Liver (tissue), 9 donors: Measurements from ENCODE around the gene KCNJ18. TPM values are rescaled to one million over a fixed set of nuclear protein-coding genes. Genes with fewer than 3 reads are reported as not detected.
"Not testable (repeated sequence)": the region's sequence is repeated elsewhere in the genome, so short reads cannot be mapped to it uniquely, and the experiment has no call there.

ENCODE experiments used
- DNase-seq: peaks from one replicate; pipeline ENCODE4 v3.0.0-alpha.2; 2017; ENCODE audit warnings: low spot score
- H3K27ac ChIP-seq, 2 donors: one replicate each; pipeline ENCODE4 v1.7.0; 2013; ENCODE audit warnings: inconsistent platforms in 2 of 2, low read length in 2 of 2, control low read depth in 1 of 2, low read depth in 1 of 2, mild to moderate bottlenecking in 1 of 2
- H3K27me3 ChIP-seq, 4 donors: one replicate each; pipeline versions ENCODE4 v1.6.1 to v1.7.0; 2013; ENCODE audit warnings: low read length in 3 of 4, inconsistent platforms in 1 of 4, mild to moderate bottlenecking in 1 of 4, moderate library complexity in 1 of 4; ENCODE audit not compliant: control insufficient read depth in 4 of 4, insufficient read depth in 4 of 4
- H3K36me3 ChIP-seq, 4 donors: one replicate each; pipeline versions ENCODE4 v1.6.1 to v1.7.0; 2013; ENCODE audit warnings: low read length in 3 of 4, mild to moderate bottlenecking in 3 of 4, low read depth in 1 of 4, moderate library complexity in 1 of 4; ENCODE audit not compliant: control insufficient read depth in 4 of 4, insufficient read depth in 3 of 4
- H3K4me1 ChIP-seq, 4 donors: one replicate each; pipeline versions ENCODE4 v1.6.1 to v1.7.0; 2013; ENCODE audit warnings: low read length in 3 of 4, mild to moderate bottlenecking in 3 of 4, moderate library complexity in 1 of 4; ENCODE audit not compliant: control insufficient read depth in 4 of 4, insufficient read depth in 4 of 4
- H3K4me3 ChIP-seq, 3 donors: one replicate each; pipeline versions ENCODE4 v1.6.1 to v1.7.0; 2013; ENCODE audit warnings: low read length in 3 of 3, control low read depth in 1 of 3, low read depth in 1 of 3, mild to moderate bottlenecking in 1 of 3
- H3K9ac ChIP-seq, 2 donors: one replicate each; pipeline ENCODE4 v1.7.0; 2013; ENCODE audit warnings: low read length in 2 of 2, mild to moderate bottlenecking in 2 of 2, moderate library complexity in 2 of 2, control low read depth in 1 of 2, low read depth in 1 of 2
- H3K9me3 ChIP-seq, 4 donors: one replicate each; pipeline versions ENCODE4 v1.6.1 to v1.7.0; 2013; ENCODE audit warnings: low read length in 3 of 4; ENCODE audit not compliant: control insufficient read depth in 4 of 4
- EGR1 ChIP-seq, 2 donors: IDR thresholded peaks; 2 replicates each; pipeline ENCODE4 v1.6.1; 2016 to 2018; ENCODE audit warnings: antibody characterized with exemption in 2 of 2, low read depth in 2 of 2
- REST ChIP-seq: IDR thresholded peaks from 2 replicates; pipeline ENCODE4 v1.6.1; 2016; ENCODE audit warnings: antibody characterized with exemption, mild to moderate bottlenecking
- WGBS: extraction: QIAGEN DNeasy Blood & Tissue Kit; methylation state at CpG from one replicate; pipeline ENCODE4 v1.1.7; 2013; 5-methylcytosine and 5-hydroxymethylcytosine counted together
- polyA plus RNA-seq, 2 donors: library from polyadenylated mRNA; stranded (reverse) in 1 of 2; unstranded in 1 of 2; fragments of 200-250 nt in 1 of 2; fragments of >200 nt in 1 of 2; fragmentation: Nextera tagmentation in 1 of 2; extraction: Ambion mirVana in 1 of 2; gene quantifications; one replicate each; pipeline versions ENCODE4 v1.2.1 to v1.2.3, GENCODE V29; 2013 to 2015
- total RNA-seq, 2 donors: library from RNA; depleted of rRNA; stranded (reverse); fragments of >200 nt; gene quantifications; one replicate each; pipeline ENCODE4 v1.2.3, GENCODE V29; 2014
- donor health status: healthy.
- donor health status: healthy.
- donor health status: healthy.
- donor health status: healthy.
- donor health status: healthy.

The KCNJ18 gene
- total and polyA plus RNA-seq, 4 donors: not detected

GRCh38 chr17:21705021-21705601, 12.8 kb downstream of the KCNJ18 start:
- DNase-seq: no peak

GRCh38 chr17:21705746-21706145, 13.4 kb downstream of the KCNJ18 start:
- H3K9me3 ChIP-seq, H3K36me3 ChIP-seq, H3K4me3 ChIP-seq, H3K27me3 ChIP-seq, DNase-seq, H3K9ac ChIP-seq, H3K4me1 ChIP-seq, H3K27ac ChIP-seq: not testable (repeated sequence)
- WGBS: 67% methylated on average over 6 of the region's 6 CpGs

More at GRCh38 chr17:21705021-21705601, 12.8 kb downstream of the KCNJ18 start:
- Histone ChIP-seq H3K4me1 (no peaks in the 10 kb centered on the region), H3K36me3 (no peaks in the 10 kb centered on the region), H3K27ac (no peak overlapping the region), H3K27me3 (no peaks in the 10 kb centered on the region), H3K4me3 (no peak overlapping the region), H3K9me3 (no peaks in the 10 kb centered on the region), H3K9ac (no peak overlapping the region)
- no peak for TF ChIP-seq EGR1 (IDR thresholded peaks at IDR 0.05; ENCODE audit: low read depth in 2 of 2)
- TF ChIP-seq REST: no peak
- WGBS: 69% methylated on average over 13 of the region's 13 CpGs

- not testable (repeated sequence) for H3K4me1 ChIP-seq, H3K4me3 ChIP-seq, H3K9ac ChIP-seq, H3K27ac ChIP-seq, H3K9me3 ChIP-seq, H3K36me3 ChIP-seq, DNase-seq, H3K27me3 ChIP-seq
- 78% methylated on average over 7 of the region's 7 CpGs for WGBS
Observed at GRCh38 chr17:21706546-21706945, 14.2 kb downstream of the KCNJ18 start.

- not testable (repeated sequence) for H3K27me3 ChIP-seq, H3K4me3 ChIP-seq, H3K27ac ChIP-seq, H3K9me3 ChIP-seq, DNase-seq, H3K4me1 ChIP-seq, H3K9ac ChIP-seq, H3K36me3 ChIP-seq
- 76% methylated on average over 6 of the region's 7 CpGs for WGBS
Observed at GRCh38 chr17:21707131-21707530, 14.8 kb downstream of the KCNJ18 start.

GRCh38 chr17:21707711-21708611, 15.6 kb downstream of the KCNJ18 start:
- not testable (repeated sequence) for H3K36me3 ChIP-seq, H3K4me3 ChIP-seq, H3K4me1 ChIP-seq, H3K9ac ChIP-seq, H3K27ac ChIP-seq, H3K9me3 ChIP-seq, DNase-seq, H3K27me3 ChIP-seq
- 76% methylated on average over 16 of the region's 17 CpGs for WGBS

GRCh38 chr17:21708612-21709535, 16.6 kb downstream of the KCNJ18 start:
- not testable (repeated sequence) for DNase-seq, H3K4me1 ChIP-seq
- WGBS: 79% methylated on average over 15 of the region's 15 CpGs

More at GRCh38 chr17:21708612-21709535, 16.6 kb downstream of the KCNJ18 start:
- not testable (repeated sequence) for H3K4me3 ChIP-seq, H3K36me3 ChIP-seq, H3K9ac ChIP-seq, H3K27ac ChIP-seq, H3K27me3 ChIP-seq, H3K9me3 ChIP-seq
